Measurements from ENCODE around the gene WDR5.
A peak's percentile ranks its signal among the peaks of the same experiment; 100 is the strongest.
"Not testable (repeated sequence)": the region's sequence is repeated elsewhere in the genome, so short reads cannot be mapped to it uniquely, and the experiment has no call there.

WDR5 gene

GRCh38 chr9:134135343-134136117, at the start of gene WDR5:
Gene WDR5, plus strand, starts transcription at chr9:134136082. Its CDS starts 3,796 bp downstream, at chr9:134139878.
- peak; percentile 44 for DNase-seq (ENCODE audit: low read depth)

GRCh38 chr9:134088063-134088725, 47.7 kb upstream of the WDR5 start:
- DNase-seq (ENCODE audit: low read depth) = no peak

- no peak for DNase-seq (ENCODE audit: low read depth)
Measured at GRCh38 chr9:134089972-134090371, 45.9 kb upstream of the WDR5 start.

DNA sequence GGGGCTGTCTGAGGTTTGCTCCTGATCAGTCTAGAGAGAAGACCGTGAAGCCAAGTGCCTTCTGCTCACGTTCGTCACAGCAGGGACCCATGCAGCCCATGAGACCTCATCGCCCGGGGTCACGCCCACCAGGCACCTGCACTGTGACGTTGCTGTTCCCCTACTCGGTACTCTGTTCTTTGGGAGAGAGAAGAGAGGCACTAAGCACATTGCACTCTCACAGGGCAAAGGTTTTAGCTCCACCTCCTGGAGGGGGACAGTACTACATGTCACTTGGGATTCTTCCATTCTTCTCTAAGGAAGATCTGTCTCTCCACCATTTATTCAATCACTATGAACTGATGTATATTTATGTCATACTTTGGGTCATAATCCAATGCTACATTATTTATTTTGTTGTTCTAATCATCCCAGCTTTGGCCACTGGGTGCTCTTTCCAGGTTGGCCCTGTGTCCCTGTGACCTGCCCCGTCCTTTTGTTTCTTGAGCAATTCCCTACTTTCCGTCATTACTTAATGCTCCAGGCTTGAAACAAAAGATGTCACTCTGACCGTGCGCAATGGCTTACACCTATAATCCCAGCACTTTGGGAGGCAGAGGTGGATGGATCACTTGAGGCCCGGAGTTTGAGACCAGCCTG, 36.6 kb upstream of the WDR5 start:
- no peak for DNase-seq (ENCODE audit: low read depth)

DNA sequence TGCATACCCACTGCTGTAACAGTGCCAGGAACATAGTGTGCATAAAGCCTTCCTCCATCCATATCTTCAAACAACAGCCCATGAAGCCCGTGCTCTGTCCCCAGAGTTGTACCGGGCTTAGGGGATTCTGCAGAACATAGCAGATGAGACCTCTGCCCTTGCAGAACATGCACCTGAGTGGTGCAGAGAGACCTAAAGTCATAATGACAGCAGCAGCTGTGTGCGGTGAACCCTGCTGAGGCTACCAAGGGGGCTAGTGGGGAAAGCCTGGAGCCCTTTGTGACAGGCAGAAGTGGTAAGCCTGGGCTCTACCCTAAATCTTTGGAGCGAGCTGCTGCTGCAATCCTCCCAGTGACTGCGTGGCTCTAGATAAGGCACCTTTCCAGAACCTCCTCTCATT, 35.8 kb upstream of the WDR5 start:
- DNase-seq (ENCODE audit: low read depth) = no peak

DNA sequence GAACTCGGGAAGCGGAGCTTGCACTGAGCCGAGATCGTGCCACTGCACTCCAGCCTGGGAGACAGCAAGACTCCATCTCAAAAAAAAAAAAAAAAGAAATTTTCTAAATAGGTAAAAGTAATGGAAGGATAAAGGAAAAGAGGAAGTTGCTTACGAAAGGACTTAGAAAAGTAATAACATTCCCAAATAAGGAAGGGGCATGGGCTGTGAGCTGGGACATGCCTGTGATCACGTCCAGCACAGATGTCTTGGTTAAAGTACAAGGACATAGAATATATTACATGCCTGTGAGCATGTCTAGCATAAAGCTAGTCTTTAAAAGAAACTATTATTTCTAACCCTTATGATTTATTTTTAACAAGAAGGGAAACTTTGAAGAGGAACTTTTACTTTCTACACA, 34.7 kb upstream of the WDR5 start:
- not testable (repeated sequence) for DNase-seq (ENCODE audit: low read depth)

DNA sequence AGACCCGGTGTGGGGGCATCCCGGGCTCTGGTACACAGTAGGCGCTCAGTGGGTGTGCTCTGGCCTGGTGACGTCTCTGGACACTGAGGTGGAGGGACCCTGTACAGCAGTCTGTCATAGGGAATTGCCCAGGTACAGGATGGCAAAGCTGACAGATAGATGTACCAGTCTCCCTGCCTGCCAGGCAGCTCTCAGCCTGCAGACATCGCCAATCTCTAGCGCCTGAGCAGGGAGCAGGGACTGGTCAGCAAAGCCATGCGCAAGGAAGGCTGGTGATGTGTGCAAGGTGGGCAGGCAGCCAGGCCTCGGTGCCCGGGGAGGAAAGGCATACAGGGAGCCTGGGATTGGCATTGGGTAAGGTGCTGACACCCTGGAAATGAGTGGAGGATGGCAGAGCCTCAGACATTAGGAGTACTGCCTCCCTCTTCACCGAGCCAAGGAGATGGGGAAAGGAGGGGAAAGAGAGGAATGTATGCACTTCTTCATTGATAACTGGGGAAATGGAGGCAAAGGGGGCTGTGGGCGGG, 34.2 kb upstream of the WDR5 start:
- DNase-seq (ENCODE audit: low read depth) = no peak

DNA sequence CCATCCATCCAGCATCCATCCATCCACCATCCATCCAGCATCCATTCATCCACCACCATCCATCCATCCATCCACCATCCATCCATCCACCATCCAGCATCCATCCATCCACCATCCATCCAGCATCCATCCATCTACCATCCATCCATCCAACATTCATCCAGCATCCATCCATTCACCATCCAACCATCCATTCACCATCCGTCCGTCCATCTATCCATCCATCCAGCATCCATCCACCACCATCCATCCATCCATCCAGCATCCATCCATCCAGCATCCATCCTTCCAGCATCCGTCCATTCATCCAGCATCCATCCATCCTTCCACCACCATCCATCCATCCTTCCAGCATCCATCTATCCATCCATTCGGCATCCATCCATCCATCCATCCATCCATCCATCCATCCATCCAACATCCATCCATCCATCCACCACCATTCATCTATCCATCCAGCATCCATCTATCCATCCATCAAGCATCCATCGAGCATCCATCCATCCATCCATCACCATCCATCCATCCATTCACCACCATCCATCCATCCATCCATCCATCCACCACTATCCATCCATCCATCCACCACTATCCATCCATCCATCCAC, 32.4 kb upstream of the WDR5 start:
- no peak for DNase-seq (ENCODE audit: low read depth)

GRCh38 chr9:134111064-134111463, 24.8 kb upstream of the WDR5 start:
- DNase-seq (ENCODE audit: low read depth) = no peak

DNA sequence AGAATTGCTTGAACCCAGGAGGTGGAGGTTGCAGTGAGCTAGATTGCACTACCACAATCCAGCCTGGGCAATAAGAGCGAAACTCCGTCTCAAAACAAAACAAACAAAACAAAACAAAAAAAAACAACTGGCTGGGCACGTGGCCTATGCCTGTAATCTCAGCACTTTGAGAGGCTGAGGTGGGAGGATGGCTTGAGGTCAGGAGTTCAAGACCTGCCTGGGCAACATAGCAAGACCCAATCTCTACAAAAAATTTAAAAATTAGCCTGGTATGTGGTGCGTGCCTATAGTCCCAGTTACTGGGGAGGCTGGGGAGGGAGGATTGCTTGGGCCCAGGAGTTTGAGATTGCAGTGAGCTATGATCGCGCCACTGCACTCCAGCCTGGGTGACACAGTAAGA, 23.3 kb upstream of the WDR5 start:
- DNase-seq (ENCODE audit: low read depth) = no peak

- DNase-seq (ENCODE audit: low read depth) = not testable (repeated sequence)
Measured at GRCh38 chr9:134118972-134119371, 16.9 kb upstream of the WDR5 start.

GRCh38 chr9:134123764-134124128, 12.1 kb upstream of the WDR5 start:
- DNase-seq (ENCODE audit: low read depth) = no peak

- no peak for DNase-seq (ENCODE audit: low read depth)
Measured at GRCh38 chr9:134125413-134126095, 10.3 kb upstream of the WDR5 start.

DNA sequence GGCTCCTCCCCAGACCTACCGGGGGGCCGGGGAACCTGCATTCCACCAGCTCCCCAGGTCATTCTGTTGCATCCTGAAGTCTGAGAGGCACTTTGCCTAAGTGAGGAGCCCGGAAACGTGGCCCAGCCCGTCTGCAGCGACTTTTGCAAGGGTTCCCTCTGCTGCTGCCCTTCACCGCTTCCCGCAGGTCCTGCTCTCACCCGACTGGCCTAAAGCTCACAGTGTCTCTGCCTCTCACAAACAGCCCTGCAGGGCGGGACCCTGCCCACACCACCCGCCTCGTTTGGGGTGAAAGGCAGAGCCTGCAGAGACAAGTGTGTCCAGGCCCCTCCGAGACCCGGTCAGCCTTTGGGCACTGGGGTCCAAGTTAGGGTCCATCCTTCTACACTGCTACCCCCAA, 9.5 kb upstream of the WDR5 start:
- DNase-seq (ENCODE audit: low read depth) = no peak

DNA sequence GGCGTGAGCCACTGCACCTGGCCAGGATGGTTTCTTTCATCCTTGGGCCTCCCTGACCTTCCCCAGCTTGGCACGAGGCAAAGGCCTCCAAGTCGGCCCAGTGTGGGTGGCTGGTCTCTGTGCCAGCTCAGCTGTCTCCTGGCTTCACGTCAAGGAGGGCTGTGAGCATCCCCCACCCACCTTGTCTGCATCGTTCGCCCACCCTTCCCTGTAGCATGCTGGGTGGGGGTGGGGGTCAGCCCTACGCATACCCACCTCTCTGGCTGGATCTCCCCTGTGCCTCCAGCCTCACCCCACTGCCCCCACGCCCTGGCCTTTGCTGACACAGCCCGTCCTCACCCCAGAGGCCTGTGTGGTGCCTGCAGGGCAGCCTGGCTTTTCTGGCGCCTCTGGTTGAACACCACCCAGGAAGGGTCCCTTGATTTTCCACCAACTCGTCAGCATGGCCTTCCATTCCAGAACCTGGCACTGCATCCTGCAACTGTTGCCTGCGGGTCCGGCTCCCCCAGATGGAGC, 8.8 kb upstream of the WDR5 start:
- no peak for DNase-seq (ENCODE audit: low read depth)

DNA sequence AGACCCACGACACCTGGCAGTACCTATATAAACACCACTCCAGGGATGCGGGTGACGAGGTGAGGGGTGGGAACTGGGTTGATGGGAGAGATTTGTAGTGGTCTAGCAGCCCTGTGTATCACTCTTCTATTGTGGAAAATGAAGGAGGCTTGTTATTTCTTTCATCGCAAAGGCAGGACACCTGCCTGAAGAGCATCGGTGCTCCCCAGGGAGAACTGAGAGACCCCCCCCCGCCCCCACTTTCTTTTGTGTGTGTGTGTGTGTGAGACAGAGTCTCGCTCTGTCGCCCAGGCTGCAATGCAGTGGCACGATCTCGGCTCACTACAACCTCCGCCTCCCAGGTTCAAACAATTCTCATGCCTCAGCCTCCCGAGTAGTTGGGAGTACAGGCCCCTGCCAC, 8.3 kb upstream of the WDR5 start:
- no peak for DNase-seq (ENCODE audit: low read depth)

DNA sequence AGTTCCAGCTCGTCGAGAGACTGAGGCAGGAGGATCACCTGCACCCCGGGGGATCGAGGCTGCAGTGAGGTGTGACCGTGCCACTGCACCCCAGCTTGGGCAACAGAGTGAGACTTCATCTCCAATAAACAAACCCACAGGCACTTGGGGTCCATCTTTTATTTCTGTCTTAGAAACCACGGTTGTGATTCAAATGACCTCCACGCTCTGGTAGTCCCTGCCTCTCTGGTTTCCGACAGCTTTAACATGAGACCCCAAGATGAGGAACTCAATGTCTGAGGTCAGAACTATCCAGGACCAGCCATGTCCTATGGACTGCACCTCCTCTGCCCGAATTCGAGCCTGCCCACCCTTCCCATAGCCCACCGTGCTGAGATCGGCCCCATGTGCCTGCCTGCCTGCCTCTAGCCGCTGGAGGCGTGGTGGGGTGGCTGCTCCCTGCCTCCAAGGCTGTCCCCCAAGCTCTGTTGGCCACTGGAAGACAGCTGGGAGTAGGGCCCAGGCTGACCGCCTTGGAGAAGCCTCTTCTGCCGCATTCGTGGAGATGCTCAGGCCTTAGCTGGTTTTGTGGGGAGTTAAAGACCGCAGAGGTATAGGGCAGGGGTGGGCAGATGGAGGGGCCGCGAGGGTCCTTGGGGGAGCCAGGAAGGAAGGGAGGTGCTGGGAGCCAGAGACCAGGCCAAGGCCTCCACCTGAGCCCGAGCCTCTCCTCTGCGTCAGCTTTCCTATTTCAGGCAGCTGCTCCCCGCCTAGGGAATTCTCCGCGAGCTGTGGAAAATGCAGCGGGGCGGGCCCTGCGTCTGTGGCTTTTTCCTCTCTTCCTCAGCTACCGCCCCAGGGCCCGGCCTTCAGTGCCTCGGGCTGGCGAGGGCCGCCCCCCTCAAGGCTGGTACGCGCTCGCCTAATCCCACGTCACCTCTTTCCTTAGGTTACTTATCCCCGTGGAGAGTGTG, 6.9 kb upstream of the WDR5 start:
- DNase-seq (ENCODE audit: low read depth) = no peak

DNA sequence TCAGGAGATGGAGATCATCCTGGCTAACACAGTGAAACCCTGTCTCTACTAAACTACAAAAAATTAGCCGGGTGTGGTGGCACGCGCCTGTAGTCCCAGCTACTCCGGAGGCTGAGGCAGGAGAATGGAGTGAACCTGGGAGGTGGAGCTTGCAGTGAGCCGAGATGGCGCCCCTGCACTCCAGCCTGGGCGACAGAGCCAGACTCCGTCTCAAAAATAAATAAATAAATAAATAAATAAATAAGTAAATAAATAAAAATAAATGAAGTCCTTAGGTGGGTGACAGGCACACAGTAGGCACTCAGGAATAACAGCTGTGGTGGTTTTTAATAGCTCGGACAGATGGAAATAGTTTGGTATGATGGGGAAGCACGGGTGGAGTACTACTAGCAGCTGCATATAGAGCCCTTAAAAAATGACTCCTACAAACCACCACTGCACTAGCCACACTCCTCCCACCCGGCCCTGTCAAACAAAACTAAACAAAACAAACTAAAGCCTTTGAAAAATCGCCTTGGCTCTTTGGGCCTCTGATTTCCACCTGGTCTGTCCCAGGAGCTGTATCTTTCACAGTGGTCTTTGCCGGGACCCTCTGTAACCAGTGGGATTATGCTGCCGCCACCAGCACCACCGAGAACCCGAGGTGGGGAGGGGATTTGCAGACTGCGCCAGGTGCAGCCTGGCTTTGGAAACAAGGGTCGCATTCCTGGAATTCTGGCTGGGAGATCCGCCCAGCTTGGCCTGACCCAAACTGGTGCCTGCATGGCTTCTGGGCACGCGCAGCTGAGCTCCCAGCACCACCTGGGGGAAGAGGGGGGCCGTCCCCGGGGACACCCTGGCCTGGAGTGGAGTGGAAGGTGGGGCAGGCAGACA, 5.1 kb upstream of the WDR5 start:
- no peak for DNase-seq (ENCODE audit: low read depth)

GRCh38 chr9:134131471-134132207, 4.2 kb upstream of the WDR5 start:
- DNase-seq (ENCODE audit: low read depth) = no peak
